NCI-H345 (cell line): ENCODE measurements around the gene ZNF592.

Experiments used
- DNase-seq: peaks from one replicate; lab custom pipeline; 2025; lab: John Stamatoyannopoulos, UW

The ZNF592 gene

DNA sequence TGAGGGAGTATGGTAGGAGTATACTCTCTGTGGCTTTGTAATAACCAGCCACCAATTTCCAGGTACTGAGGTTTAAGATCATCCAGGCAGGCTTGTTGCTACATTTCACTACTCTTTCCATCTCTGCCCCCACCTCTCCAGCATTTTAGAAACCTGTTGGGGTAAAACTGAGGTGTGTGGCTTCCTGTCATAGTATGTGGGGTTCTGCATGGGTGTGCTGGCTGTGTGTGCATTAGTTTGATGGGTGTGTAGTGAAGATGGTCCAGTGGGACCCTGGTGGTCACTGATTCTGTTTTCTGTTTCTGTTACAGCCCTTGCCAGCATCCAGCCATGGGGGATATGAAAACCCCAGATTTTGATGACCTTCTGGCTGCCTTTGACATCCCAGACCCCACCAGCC, 34.0 kb downstream of the ZNF592 start:
- DNase-seq = no peak

DNA sequence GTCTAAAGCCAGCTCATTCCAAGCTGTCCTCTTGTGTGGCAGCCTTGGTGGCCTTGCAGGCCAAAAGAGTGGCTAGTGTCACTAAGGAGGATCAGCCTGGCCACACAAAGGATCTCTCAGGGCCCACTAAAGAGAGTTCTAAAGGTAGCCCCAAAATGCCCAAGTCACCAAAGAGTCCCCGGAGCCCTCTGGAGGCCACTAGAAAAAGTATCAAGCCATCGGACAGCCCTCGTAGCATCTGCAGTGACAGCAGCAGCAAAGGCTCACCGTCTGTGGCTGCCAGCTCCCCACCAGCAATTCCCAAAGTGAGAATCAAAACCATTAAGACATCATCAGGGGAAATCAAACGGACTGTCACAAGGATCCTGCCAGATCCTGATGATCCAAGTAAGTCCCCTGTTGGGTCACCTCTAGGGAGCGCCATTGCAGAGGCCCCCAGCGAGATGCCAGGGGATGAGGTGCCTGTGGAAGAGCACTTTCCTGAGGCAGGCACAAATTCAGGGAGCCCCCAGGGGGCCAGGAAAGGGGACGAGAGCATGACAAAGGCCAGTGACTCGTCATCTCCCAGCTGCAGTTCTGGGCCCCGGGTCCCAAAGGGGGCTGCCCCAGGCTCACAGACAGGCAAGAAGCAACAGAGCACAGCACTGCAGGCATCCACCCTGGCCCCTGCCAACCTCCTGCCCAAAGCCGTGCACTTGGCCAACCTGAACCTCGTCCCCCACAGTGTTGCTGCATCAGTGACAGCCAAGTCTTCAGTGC, 35.3 kb downstream of the ZNF592 start:
- no peak for DNase-seq

DNA sequence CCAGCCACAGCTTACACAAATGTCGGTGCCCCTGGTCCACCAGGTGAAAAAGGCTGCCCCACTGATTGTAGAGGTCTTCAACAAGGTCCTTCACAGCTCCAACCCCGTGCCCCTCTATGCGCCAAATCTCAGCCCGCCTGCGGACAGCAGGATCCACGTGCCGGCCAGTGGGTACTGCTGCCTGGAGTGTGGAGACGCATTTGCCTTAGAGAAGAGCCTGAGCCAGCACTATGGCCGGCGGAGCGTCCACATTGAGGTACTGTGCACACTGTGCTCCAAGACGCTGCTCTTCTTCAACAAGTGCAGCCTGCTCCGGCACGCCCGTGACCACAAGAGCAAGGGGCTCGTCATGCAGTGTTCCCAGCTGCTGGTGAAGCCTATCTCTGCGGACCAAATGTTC, 35.9 kb downstream of the ZNF592 start:
- DNase-seq = no peak

DNA sequence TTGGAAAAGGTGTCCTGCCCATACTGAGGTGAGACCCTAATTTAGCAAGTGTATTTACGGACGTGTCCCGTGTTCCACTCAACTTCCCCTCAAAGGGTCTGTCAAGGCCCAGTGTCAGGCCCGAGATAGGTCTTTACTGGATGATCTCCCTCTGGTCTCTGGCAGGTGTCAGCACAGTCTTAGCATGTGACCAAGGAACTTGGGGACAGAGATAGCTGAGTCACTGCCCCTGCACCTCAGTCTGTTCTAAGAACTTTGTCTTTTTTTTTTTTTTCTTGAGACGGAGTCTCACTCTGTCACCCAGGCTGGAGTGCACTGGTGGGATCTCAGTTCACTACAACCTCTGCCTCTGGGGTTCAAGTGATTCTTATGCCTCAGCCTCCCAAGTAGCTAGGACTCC, 36.7 kb downstream of the ZNF592 start:
- DNase-seq = no peak

DNA sequence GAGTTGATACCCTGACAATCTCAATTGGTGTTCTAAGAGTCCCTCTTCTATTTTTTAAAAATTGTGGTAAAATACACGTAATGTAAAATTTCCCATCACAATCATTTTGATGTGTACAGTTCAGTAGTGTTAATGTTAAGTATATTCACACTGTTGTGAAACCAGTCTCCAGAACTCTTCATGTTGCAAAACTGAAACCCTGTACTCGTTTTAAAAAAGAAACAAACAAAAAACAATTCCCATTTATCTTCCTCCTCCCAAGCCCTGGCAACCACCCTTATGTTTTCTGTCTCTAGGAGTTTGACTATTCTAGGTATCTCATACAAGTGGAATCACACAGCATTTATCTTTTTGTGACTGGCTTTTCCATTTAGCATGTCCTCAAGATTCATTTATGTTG, 40.1 kb downstream of the ZNF592 start:
- DNase-seq = no peak

DNA sequence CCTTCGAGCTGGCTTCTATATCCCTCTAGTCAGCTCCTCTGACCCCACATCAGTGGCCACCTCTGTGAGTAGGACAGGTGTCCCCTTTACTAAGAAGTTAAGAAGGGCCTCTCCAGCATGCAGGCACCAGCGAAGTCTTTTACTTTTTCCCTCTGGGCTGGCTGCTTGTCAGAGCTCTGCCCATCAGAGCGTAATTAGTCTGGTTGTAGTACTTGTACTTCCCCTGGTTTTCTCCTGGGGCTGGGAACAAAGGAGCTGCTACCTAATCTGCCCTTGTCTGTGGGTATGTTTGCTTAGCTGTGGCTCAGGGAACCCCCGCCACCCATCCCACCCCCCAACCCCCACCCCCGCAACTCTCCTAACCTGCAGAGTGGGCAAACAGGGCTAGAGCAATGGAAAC, 41.4 kb downstream of the ZNF592 start:
- no peak for DNase-seq

DNA sequence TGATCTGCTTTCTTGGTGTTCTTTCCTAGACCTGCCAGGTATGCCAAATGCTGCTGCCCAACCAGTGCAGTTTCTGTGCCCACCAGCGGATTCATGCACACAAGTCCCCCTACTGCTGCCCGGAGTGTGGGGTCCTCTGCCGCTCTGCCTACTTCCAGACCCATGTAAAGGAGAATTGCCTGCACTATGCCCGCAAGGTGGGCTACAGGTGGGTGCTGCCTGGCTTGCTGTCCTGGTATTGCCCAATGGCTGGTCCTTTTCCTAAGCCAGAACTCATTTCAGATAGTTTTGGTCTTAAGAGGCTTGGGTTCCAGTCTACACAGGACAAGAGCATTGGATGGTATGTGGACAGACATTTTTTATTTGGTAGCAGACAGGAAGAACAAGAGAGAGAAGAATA, 42.3 kb downstream of the ZNF592 start:
- no peak for DNase-seq

DNA sequence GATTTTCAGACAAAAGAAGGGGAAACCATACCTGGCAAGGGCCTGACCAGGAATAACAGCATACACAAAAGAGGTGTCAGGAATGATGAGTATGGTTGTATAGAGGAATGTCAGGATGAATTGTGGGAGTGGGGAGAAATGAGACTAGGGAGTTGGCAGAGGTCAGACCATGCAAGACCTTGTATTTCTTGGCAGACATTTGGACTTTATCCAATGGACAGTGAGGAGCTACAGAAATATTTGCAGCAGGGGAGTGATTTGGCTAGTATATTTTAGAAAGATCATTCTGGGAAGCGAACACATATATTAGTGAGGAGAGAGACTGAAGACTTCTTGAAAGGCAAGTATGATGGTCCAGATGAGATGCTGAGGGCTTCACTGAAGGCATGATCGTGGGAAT, 43.4 kb downstream of the ZNF592 start:
- no peak for DNase-seq

DNA sequence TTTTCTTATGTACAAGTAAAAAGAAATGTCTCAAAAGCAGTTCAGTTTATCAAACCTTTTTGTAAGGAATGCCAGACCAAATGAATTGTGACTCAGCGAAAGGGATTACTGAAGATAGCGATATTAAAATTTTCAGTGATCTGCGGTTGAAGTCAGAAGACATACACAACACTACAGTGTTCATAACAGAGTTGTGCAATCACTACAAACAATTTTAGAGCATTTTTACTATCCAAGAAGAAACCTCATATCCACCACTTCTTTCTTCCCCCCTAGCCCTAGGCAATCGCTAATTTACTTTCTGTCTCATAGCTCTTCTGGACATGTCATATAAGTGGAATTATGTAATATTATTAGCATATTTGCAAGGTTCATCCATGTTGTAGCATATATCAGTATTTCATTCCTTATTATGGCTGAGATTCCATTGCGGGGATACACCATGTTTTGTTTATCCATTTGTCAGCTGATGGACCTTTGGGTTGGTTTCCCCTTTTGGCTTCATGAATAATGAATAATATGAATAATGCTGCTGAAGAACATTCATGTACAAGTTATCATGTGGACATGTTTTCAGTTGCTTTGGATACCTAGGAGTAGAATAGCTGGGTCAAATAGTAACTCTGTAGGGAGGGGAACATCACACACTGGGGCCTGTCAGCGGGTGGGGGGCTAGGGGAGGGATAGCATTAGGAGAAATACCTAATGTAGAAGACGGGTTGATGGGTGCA, 45.2 kb downstream of the ZNF592 start:
- DNase-seq = no peak

DNA sequence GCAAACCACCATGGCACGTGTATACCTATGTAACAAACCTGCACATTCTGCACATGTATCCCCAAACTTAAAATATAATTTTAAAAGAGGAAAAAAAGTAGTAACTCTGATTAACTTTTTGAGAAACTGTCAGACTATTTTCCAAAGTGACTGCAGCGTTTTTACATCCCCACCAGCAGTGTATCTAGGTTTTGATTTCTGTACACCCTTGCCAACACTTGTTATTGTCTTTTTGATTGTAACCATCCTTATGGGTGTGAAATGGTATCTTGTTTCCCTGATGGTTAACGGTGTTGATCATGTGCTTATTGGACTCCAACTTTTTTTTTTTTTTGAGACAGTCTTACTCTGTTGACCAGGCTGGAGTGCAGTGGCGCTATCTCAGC, 45.8 kb downstream of the ZNF592 start:
- no peak for DNase-seq

DNA sequence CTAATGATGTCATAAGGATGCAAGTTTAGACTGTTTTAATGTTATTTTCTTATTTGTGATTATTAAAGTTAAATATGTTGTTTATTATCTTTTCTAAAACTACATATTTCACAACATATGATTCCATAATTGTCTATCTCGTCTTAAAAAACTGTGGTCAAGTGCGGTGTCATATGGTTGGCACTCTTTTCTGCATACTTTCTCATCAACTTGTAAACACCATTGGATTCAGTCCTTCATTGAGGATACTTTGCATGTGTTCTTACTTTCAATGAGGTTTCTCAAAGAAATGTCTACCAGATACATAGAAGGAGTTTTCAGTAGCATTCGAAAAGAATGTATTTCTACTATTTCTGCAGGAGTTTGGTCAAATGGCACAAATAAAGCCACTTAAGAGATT, 46.8 kb downstream of the ZNF592 start:
- DNase-seq = no peak

DNA sequence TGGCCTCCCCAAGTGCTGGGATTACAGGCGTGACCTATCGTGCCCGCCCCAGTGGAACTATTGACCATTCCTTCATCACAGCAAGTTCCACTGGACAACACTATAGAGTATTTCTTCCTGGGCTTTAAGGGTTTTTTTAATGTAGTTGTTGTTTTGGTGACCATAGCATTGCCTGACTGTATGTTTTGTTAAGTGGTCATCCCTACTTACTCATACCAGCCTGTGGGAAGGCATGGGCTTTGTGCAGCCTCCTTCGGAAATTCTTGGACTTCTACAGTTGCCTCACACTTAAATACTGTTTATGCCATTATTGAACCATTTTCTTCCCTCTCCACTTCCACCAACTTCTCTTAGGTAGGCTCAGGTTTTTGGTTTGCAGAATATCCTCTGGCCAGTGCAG, 48.8 kb downstream of the ZNF592 start:
- no peak for DNase-seq

DNA sequence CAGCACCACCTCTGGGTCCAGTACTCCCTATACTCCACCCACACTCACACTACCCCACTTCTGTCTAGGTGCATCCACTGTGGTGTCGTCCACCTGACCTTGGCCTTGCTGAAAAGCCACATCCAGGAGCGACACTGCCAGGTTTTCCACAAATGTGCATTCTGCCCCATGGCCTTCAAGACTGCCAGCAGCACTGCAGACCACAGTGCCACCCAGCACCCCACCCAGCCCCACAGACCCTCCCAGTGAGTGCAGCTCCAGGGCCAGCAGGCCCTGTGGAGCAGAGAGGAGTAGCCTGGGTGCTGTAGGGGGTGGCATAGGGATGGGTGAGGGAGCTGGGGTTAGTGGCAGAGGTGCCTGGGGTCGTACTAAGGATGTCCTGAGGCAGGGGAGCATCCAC, 49.4 kb downstream of the ZNF592 start:
- DNase-seq = no peak

DNA sequence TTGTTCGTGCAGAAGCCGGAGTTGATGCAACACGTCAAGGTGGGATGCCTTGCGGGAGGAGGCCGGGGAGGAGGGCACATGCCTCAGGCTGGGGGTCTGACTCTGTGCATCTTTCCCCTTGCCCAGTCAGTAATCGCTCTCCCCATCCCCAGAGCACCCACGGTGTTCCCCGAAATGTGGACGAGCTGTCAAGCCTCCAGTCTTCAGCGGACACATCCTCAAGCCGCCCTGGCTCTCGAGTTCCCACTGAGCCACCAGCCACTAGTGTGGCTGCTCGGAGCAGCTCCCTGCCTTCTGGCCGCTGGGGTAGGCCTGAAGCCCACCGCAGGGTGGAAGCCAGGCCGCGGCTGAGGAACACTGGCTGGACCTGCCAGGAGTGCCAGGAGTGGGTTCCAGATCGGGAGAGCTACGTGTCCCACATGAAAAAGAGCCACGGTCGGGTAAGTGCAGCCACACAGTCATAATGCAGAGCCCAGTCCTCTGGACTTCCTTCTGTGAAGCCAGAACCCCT, 50.1 kb downstream of the ZNF592 start:
- no peak for DNase-seq

DNA sequence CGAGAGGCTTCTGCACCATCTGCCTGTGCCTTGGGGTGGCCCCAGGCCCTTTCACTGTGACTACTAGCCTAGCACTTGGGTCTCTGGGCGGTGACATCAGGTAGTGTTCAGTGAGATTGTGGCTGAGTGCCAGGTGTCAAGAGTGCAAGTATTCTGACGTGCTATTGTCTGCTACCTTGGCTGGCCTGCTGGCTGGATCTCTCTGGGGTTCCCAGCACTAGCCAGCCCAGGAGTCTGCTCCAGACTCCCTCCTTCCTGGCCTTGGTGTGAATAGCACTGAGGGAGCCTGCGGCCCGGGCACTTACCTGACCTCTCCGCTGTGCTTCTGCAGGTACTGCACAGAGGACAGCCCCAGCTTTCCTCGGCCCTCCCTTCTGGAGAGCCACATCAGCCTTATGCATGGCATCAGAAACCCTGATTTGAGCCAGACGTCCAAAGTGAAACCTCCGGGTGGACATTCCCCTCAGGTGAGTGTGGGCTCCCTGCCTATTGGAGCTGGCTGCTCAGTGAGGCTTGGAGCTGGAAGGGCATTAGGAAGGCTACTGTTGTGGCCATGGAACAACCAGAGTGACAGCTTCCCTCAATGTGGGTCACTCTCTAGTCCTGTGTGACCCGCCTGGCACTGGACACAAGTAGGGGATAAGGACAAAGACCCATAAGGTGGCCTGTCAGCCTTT, 51.3 kb downstream of the ZNF592 start:
- DNase-seq = no peak

DNA sequence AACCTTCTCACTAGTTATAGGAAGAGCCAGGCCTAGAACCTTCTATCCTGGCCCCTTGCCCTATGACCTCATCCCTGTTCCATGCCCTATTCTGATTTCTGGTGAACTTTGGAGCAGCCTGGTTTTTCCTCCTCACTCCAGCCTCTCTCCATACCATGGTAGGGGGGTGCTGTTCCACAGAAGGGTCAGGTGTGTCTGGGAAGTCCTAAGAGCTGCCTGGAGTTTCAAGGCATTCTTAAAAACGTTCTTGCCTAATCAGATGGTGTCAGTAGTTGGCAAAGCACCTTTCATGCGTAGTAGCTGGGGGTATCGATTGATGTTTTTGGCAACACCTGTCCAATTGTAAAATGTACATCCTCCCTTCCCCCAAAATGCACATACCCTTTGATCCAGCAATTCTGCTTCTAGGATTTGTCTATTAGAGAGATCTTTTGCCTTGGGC, 52.0 kb downstream of the ZNF592 start:
- DNase-seq = no peak

DNA sequence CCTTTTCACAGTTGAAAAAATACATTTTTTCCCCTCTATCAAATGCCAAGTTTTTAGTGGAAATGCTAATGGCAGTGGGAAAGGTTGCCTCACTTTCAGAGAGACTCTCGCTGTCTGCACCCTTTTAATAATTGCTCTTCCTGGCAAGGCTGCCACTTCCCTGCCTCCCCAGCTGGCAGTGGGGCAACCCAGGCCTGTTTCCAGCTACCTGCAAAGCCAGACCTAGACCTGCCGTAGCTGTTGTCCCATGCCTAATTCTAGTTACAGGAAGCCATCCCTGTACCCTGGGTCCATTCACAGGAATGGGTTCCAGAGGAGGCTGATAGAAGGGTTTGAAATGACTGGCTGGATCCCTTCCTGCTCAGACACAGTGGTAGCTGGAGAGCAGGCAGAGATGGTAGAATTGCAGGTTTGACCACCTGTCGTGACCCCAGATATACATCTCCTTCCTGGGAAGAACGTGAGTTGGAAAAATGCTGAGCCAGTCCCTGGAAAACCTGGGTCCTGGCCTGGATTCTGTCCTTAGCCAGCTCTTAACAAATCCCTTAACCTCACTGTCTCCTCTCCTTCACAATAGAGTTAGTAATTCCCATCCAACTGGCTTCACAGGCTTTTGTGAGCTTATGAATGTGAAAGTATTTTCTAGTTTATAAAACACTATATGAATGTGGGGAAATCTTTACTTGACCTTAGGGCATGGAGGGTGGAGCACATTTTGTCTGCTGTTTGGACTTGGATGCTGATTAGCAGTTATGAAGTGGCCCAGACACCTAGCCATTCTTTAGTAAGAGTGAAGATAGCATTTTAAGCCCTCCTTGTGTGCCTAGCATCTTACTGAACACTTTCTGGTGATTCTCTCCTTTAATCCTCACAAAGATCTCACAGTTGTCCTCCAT, 55.9 kb downstream of the ZNF592 start:
- DNase-seq = no peak

DNA sequence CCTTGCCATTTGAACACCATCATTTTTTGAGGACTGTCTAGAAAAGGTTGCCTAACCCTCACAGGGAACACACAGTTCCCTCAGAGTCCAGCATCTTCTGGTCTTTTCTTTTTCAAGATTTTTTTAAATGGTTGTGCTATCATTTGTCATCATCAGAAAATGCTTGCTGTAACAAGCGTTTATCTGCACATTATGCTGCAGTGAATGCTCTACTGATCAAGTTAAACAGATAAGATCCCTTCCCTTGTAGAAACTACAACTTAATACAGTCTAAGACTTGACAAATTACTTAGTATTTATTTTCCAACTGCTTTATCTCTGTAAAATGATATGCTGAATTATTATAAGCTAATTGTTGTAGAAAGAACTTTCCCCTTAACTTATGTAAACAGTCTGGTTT, 56.8 kb downstream of the ZNF592 start:
- DNase-seq = no peak

DNA sequence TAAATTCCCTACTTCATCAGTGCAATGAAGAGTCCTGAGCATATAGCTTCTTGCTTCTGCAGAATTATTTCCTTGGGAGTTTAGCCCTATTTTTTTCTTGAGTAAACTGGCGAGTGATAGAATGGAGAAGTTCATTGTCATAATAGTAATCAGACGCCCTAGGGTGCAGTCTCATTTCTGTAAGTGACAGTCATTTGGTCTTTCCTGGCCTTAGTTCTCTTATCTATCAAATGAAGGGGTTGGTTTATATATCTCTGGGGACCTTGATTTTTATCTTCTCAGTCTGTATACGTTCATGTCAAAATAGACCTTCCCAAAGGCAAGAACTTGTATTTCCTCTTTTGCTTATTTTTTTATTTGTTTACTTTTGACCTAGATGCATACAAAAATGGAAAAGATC, 58.8 kb downstream of the ZNF592 start:
- DNase-seq = no peak

DNA sequence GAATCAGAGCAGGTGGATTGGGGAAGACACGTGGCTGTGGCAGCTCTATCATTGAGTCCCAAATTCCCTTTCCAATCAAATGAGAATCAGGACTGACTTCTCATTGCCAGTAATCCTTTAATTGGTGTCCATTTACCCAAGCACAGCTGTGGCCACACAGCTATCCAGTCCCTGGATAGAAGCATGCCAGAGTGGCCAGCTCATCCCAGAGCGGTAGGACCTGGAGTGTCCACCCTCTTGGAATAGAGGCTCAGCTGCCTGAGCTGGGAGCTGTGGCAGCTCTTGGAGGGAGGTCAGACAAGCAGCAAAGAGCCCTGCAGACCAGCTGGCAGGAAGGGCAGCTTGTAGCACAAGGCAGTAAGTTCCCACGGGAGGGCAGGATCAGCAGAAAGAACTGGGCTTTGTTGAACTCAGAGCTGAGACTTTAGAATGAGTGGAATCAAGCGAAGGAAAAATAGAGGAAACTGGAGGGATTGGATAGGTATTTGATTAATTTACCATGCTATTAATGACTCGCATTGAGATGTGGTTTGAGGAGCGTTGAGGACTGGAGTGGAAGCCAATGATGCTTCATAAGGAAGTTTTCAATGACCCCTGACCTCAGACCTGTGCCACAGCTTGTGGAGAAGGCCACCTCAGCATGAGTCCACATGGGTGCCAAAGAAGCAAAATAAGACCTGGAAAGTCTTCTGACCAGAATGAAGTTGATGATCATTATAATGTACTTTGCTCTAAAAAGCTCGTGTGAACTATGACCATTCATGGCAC, 61.9 kb downstream of the ZNF592 start:
- DNase-seq = no peak

DNA sequence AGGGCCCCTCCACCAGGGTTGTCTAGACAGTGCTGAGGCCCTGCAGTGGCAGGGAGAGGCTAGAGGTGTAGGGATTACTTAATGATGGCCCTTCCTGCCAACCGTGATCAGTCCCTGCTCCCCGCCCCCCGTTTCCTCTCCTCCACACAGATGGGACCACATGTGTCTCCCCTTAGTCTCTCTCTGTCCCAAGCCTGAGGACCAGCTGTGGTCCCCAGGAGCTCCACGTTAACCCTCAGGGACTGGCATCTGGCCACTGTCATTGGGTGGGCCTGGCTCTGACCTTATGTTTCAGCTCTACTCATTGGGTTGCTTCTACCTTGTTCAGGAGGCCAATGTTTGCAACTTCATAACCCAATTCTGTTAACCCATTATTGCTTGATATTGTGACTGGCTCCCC, 62.8 kb downstream of the ZNF592 start:
- no peak for DNase-seq
